Embryonic facial prominence (tissue), 1 donor: ENCODE measurements around the gene FDX2.

Experiments
- DNase-seq: peaks from one replicate; pipeline ENCODE4 v3.0.0-alpha.2; 2016; ENCODE audit errors: extremely low spot score

The FDX2 gene

GRCh38 chr19:10299545-10300458 lies 16.0 kb downstream of the FDX2 start:
- DNase-seq: no peak

- DNase-seq: no peak
These were observed 19.8 kb downstream of the FDX2 start for GRCh38 chr19:10295847-10296591.

GRCh38 chr19:10295305-10295846 lies 20.4 kb downstream of the FDX2 start:
- DNase-seq: no peak

GRCh38 chr19:10294368-10294697 lies 21.5 kb downstream of the FDX2 start:
- DNase-seq: no peak

- no peak for DNase-seq
These were observed 22.0 kb downstream of the FDX2 start for GRCh38 chr19:10293637-10294367.

- no peak for DNase-seq
These were observed 22.8 kb downstream of the FDX2 start for GRCh38 chr19:10292789-10293636.

- DNase-seq: no peak
These were observed 23.5 kb downstream of the FDX2 start for GRCh38 chr19:10292206-10292788.

- no peak for DNase-seq
These were observed 24.1 kb downstream of the FDX2 start for GRCh38 chr19:10291554-10292205.

- no peak for DNase-seq
These were observed 24.8 kb downstream of the FDX2 start for GRCh38 chr19:10290876-10291553.

- no peak for DNase-seq
These were observed 25.4 kb downstream of the FDX2 start for GRCh38 chr19:10290357-10290875.

- DNase-seq: no peak
These were observed 25.9 kb downstream of the FDX2 start, which contains the start of gene ICAM5 for GRCh38 chr19:10289836-10290356. TSS of gene ICAM5 (plus strand) at chr19:10289952. CDS start at chr19:10290044, 92 bp downstream.

GRCh38 chr19:10289167-10289835 lies 26.5 kb downstream of the FDX2 start:
- DNase-seq: no peak

- no peak for DNase-seq
These were observed 27.1 kb downstream of the FDX2 start for GRCh38 chr19:10288662-10289166.

GRCh38 chr19:10286803-10287737 lies 28.7 kb downstream of the FDX2 start, which contains the start of gene ICAM4:
TSS of gene ICAM4 (plus strand) at chr19:10286955. CDS start at chr19:10287013, 58 bp downstream.
- DNase-seq: no peak

- no peak for DNase-seq
These were observed 30.4 kb downstream of the FDX2 start for GRCh38 chr19:10285393-10285792.

- no peak for DNase-seq
These were observed 30.9 kb downstream of the FDX2 start for GRCh38 chr19:10284960-10285278.
